AG04450 (cell line): ENCODE results near the gene GPC4. TPM values are rescaled to one million over a fixed set of nuclear protein-coding genes. Genes with fewer than 3 reads are reported as not detected.

Experiments
- CTCF ChIA-PET: fragments of 300-600, 350-600 bp; formaldehyde crosslinking; extraction: SDS; loops from one replicate; lab custom pipeline; 2022; ENCODE audit warnings: antibody characterized with exemption, inconsistent platforms; lab: Charles Lee
- POLR2A ChIA-PET: fragments of 350-600 bp; formaldehyde crosslinking; extraction: SDS; loops from one replicate; lab custom pipeline; 2021; ENCODE audit warnings: antibody characterized with exemption, inconsistent platforms; lab: Yijun Ruan, JAX
- DNase-seq: peaks from one replicate; pipeline ENCODE4 v3.0.0-alpha.2; 2011; ENCODE audit warnings: low read depth, low spot score
- H3K27ac ChIP-seq: one replicate; pipeline ENCODE4 v1.5.1; 2012; ENCODE audit warnings: low read depth, low read length, control low read depth
- H3K27me3 ChIP-seq: one replicate; pipeline ENCODE4 v1.6.0; 2012; ENCODE audit warnings: low read length; ENCODE audit not compliant: control insufficient read depth, insufficient read depth
- H3K4me3 ChIP-seq: 2 replicates; pipeline ENCODE4 v1.5.1; 2011; ENCODE audit warnings: mild to moderate bottlenecking, low read depth, low read length, control low read depth
- H3K9me3 ChIP-seq: 2 replicates; pipeline ENCODE4 v1.5.1; 2012; ENCODE audit warnings: low read length; ENCODE audit not compliant: control insufficient read depth, insufficient read depth
- polyA plus RNA-seq: library from polyadenylated mRNA; depleted of rRNA; stranded (reverse); fragments of >200 nt; gene quantifications from 2 replicates; pipeline ENCODE4 v1.2.3, GENCODE V29; 2011
- TF ChIP-seq, protein P1 (sequence below): IDR thresholded peaks from 2 replicates; pipeline ENCODE4 v1.5.1; 2011; ENCODE audit warnings: low read depth, low read length, control low read depth, inconsistent platforms

Gene GPC4
- polyA plus RNA-seq, 1 experiment: 0.04 TPM

- no peaks in the 10 kb centered on the region for H3K9me3 ChIP-seq
- no peaks in the 10 kb centered on the region for H3K27me3 ChIP-seq
- TF ChIP-seq, protein P1, sequence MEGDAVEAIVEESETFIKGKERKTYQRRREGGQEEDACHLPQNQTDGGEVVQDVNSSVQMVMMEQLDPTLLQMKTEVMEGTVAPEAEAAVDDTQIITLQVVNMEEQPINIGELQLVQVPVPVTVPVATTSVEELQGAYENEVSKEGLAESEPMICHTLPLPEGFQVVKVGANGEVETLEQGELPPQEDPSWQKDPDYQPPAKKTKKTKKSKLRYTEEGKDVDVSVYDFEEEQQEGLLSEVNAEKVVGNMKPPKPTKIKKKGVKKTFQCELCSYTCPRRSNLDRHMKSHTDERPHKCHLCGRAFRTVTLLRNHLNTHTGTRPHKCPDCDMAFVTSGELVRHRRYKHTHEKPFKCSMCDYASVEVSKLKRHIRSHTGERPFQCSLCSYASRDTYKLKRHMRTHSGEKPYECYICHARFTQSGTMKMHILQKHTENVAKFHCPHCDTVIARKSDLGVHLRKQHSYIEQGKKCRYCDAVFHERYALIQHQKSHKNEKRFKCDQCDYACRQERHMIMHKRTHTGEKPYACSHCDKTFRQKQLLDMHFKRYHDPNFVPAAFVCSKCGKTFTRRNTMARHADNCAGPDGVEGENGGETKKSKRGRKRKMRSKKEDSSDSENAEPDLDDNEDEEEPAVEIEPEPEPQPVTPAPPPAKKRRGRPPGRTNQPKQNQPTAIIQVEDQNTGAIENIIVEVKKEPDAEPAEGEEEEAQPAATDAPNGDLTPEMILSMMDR: no peak
- DNase-seq: no peak
- POLR2A ChIA-PET: no interaction called here
- H3K4me3 ChIP-seq: no peak overlapping the region
- no peak overlapping the region for H3K27ac ChIP-seq
- CTCF ChIA-PET: no interaction called here
Measured at GRCh38 chrX:133444952-133445831, 29.9 kb upstream of the GPC4 start.

DNA sequence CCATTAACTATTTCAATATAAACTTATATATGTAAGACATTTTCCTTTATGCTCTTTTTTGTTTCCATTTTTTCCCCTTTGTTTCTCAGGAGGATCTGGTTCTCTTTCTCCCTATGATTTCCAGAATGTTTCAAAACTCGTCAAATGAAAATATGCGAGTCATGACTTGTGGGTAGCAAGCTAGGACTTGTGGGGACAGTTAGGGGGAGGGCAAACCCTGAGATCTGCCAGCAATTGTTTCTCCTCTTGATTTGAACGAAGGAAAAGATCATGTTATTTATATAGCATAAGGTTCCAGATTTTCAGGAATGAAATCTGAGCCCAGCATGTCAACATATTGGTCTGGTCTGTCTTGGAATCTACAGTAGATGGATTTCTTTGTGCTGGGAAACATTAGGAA is 28.9 kb upstream of the GPC4 start:
- DNase-seq: no peak
- Histone ChIP-seq H3K27me3 (no peaks in the 10 kb centered on the region), H3K9me3 (no peaks in the 10 kb centered on the region), H3K4me3 (no peak overlapping the region), H3K27ac (no peak overlapping the region)
- ChIA-PET CTCF (no interaction called here), POLR2A (no interaction called here)
- TF ChIP-seq, protein P1: no peak

- POLR2A ChIA-PET: no interaction called here
- no peak overlapping the region for H3K27ac ChIP-seq
- CTCF ChIA-PET: no interaction called here
- H3K9me3 ChIP-seq: no peaks in the 10 kb centered on the region
- DNase-seq: no peak
- TF ChIP-seq, protein P1: no peak
- no peak overlapping the region for H3K4me3 ChIP-seq
- H3K27me3 ChIP-seq: no peaks in the 10 kb centered on the region
Measured at GRCh38 chrX:133440797-133441163, 25.5 kb upstream of the GPC4 start.

DNA sequence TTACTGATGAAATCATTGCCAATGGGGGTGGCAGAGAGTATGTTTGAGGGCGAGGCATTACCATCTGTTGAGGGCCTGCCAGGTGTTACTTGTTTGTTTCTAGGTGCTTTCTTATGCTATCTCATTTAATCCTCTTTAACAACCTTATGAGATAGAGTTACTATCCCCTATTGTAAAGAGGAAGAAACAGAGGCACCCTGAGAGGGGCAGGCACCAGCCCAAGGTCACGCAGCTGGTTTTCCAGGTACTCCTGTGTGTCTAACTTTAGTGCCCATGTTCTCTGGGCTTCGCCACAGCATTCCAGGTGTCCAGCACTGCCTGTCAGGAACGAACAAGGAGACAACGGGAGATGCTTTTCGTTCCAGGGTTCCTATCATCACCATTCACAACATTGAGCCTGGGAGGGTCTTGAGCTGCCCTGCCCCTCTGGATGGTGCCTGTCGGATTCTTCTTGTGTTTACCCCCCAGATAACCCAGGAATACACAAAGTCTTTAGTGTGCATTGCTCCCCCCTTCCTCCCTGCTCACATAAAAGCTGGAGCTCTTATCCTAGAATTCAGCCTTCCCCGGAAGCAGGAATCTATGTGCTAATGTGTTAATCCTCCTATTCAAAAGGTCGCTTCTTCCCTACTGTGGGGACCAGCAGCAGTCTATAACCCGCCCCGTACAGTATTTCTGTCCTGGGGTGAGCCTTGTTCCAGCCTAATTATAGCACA is 24.9 kb upstream of the GPC4 start:
- H3K9me3 ChIP-seq: no peaks in the 10 kb centered on the region
- no peak overlapping the region for H3K4me3 ChIP-seq
- ChIA-PET POLR2A (no interaction called here), CTCF (no interaction called here)
- no peaks in the 10 kb centered on the region for H3K27me3 ChIP-seq
- TF ChIP-seq, protein P1: no peak
- H3K27ac ChIP-seq: no peak overlapping the region
- DNase-seq: no peak

- TF ChIP-seq, protein P1: no peak
- no peaks in the 10 kb centered on the region for H3K27me3 ChIP-seq
- ChIA-PET POLR2A (no interaction called here), CTCF (no interaction called here)
- H3K27ac ChIP-seq: no peak overlapping the region
- H3K4me3 ChIP-seq: no peak overlapping the region
- no peaks in the 10 kb centered on the region for H3K9me3 ChIP-seq
- DNase-seq: no peak
Measured at GRCh38 chrX:133437766-133438165, 22.5 kb upstream of the GPC4 start.
